ENCODE data around the gene RNF11.

The RNF11 gene
- long read RNA-seq, partial matches to known transcripts, result 0 of 6 reads
- long read RNA-seq, other reads (novel, unspliced or antisense), result 2 of 6 reads

DNA sequence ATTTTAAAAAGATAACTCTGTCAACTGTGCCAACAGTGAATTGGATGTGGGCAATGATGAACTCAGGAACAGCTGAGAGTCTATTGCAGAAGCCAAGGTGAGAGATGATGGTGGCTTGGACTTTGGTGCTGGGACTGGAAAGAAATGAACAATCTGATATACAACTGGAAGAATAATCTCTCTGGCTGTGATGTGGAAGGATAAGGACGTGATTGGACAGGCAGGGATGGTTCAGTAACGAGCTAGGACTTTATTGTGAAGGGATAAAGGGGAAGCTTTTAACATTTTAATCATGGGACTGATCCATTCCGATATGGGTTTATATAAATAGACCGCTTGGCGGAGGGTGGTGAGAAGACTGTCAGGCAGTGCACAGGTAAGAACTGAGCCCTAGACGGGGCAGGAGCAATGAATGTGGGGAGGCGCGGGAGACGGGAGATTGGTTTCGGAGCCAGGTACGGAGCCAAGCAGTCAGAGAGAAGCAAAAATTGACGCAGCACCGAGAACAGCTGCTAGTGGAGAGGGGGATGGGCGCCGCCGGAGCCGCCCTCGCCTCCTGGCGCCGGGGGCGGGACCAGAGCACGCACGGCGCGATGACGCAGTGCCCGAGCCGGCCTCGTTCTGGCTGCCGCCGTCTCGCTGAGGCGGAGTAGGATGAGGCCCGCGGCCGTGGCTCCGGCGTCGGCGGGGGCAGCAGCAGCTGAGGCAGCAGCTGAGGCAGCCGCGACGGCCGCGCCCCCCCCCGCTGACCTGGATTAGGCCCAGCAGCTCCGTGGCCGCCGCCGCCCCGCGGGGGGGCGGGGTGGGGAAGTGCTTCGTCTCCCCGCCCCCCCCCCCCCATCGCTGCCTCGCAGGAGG is at the start of gene RNF11:
Gene RNF11 (plus strand): TSS at position 601 of the 858 bp plus-strand sequence. CDS start 484 bp downstream, outside the sequence.
- Histone ChIP-seq H3K27me3 (ENCODE audit: insufficient read depth, poor library complexity, severe bottlenecking) (no peaks in the 10 kb centered on the region), H3K4me3 (replicated peaks; ENCODE audit: insufficient read depth, low read length) (peak within 1 kb of the TSS; percentile 66), H3K27ac (replicated peaks) (peak within 1 kb of the TSS; percentile 88)
- TF ChIP-seq, protein P1, sequence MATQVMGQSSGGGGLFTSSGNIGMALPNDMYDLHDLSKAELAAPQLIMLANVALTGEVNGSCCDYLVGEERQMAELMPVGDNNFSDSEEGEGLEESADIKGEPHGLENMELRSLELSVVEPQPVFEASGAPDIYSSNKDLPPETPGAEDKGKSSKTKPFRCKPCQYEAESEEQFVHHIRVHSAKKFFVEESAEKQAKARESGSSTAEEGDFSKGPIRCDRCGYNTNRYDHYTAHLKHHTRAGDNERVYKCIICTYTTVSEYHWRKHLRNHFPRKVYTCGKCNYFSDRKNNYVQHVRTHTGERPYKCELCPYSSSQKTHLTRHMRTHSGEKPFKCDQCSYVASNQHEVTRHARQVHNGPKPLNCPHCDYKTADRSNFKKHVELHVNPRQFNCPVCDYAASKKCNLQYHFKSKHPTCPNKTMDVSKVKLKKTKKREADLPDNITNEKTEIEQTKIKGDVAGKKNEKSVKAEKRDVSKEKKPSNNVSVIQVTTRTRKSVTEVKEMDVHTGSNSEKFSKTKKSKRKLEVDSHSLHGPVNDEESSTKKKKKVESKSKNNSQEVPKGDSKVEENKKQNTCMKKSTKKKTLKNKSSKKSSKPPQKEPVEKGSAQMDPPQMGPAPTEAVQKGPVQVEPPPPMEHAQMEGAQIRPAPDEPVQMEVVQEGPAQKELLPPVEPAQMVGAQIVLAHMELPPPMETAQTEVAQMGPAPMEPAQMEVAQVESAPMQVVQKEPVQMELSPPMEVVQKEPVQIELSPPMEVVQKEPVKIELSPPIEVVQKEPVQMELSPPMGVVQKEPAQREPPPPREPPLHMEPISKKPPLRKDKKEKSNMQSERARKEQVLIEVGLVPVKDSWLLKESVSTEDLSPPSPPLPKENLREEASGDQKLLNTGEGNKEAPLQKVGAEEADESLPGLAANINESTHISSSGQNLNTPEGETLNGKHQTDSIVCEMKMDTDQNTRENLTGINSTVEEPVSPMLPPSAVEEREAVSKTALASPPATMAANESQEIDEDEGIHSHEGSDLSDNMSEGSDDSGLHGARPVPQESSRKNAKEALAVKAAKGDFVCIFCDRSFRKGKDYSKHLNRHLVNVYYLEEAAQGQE (IDR thresholded peaks at IDR 0.05; ENCODE audit: insufficient replicate concordance, low read depth), result no peak
- peak; percentile 77 for TF ChIP-seq POLR2AphosphoS5 (IDR thresholded peaks at IDR 0.05; ENCODE audit: low read depth)
- peak; percentile 70 to 86 for DNase-seq (ENCODE audit: low read depth in 1 of 2, low spot score in 1 of 2)

DNA sequence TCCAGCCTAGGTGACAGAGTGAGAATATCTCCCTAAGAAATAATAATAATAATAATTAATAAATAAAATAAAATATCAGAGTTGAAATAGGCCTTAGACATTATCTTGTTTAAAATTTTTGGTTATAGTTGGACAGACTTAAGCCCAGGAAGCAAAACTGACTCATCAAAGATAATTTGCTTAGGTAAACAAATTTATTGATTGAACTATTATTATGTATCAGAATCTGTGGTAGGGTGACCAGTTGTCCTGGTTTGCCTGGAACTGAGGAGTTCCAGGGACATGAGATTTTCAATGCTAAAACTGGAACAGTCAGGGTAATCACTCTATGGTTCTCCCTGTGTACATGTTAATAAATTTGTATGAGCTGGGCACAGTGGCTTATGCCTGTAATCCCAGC is 47.8 kb upstream of the RNF11 start:
- H3K27me3 ChIP-seq (ENCODE audit: insufficient read depth, poor library complexity, severe bottlenecking), result no peaks in the 10 kb centered on the region
- no peak overlapping the region for H3K27ac ChIP-seq (replicated peaks)
- DNase-seq (ENCODE audit: low read depth in 1 of 2, low spot score in 1 of 2), result no peak
- H3K4me3 ChIP-seq (replicated peaks; ENCODE audit: insufficient read depth, low read length), result no peak overlapping the region
- TF ChIP-seq, protein P1 (IDR thresholded peaks at IDR 0.05; ENCODE audit: insufficient replicate concordance, low read depth), result no peak
- TF ChIP-seq GABPA (IDR thresholded peaks at IDR 0.05; ENCODE audit: low read depth) (no peak), SPI1 (IDR thresholded peaks at IDR 0.05; ENCODE audit: borderline replicate concordance, low read depth) (no peak), CTCF (IDR thresholded peaks at IDR 0.05; ENCODE audit: insufficient read depth, low read length) (no peak), POLR2AphosphoS5 (IDR thresholded peaks at IDR 0.05; ENCODE audit: low read depth) (no peak)

DNA sequence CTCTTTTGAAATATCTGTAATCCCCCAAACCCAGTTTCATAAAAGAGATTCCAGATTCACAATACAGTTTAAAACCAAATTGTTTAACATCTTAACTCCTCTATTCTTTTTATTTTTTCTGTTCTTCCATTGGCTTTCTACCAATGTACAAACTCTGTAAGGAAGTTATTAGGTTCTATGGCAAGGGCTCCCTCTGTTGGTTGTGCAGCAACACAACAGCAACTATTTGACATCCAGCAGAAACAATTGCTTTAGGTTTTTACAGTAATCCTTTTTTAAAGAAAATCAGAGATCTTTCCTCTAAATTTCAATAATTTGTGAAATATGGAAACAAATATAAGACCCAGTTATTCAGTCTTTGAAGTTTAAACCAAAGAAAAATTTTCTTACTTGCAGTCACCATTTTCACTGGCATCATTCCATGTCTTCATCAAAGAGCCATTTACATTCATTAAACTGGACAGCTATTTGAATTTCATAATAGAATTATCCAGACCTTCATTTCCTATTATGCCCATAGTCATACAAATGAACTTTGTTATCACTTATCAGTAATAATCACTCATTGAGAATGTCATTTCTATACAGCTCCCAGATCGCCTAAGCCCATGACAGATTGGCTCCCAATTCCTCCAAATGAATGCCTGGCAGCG is 46.5 kb upstream of the RNF11 start:
- peak; percentile 24 to 64 for DNase-seq (ENCODE audit: low read depth in 1 of 2, low spot score in 1 of 2)
- no peaks in the 10 kb centered on the region for H3K27me3 ChIP-seq (ENCODE audit: insufficient read depth, poor library complexity, severe bottlenecking)
- no peak overlapping the region for H3K4me3 ChIP-seq (replicated peaks; ENCODE audit: insufficient read depth, low read length)
- TF ChIP-seq SPI1 (IDR thresholded peaks at IDR 0.05; ENCODE audit: borderline replicate concordance, low read depth) (peak; percentile 32; the same call in 1 of the 2 replicates), POLR2AphosphoS5 (IDR thresholded peaks at IDR 0.05; ENCODE audit: low read depth) (no peak), CTCF (IDR thresholded peaks at IDR 0.05; ENCODE audit: insufficient read depth, low read length) (peak; percentile 78), GABPA (IDR thresholded peaks at IDR 0.05; ENCODE audit: low read depth) (no peak)
- H3K27ac ChIP-seq (replicated peaks), result no peak overlapping the region

DNA sequence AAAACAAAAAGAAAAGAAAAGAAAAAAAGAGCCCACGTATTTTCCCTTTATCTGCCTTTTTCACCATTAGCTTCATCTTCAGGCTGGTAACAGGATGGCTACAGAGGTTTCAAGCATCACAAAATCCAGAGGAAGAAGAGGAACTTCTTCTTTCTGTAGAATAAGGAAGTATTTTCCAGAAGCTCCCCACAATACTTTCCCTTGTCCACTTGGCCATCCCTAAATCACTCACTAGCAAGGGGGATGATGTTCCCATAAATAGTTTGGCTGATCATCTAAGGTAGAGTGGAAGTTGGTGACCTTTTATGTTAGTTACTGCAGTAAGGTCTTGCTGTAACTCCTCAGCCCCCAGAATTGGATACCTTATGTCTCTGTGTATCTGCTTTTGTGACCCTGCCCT is 45.1 kb upstream of the RNF11 start:
- no peaks in the 10 kb centered on the region for H3K27me3 ChIP-seq (ENCODE audit: insufficient read depth, poor library complexity, severe bottlenecking)
- no peak for TF ChIP-seq GABPA (IDR thresholded peaks at IDR 0.05; ENCODE audit: low read depth)
- no peak for TF ChIP-seq CTCF (IDR thresholded peaks at IDR 0.05; ENCODE audit: insufficient read depth, low read length)
- TF ChIP-seq POLR2AphosphoS5 (IDR thresholded peaks at IDR 0.05; ENCODE audit: low read depth), result no peak
- no peak for TF ChIP-seq SPI1 (IDR thresholded peaks at IDR 0.05; ENCODE audit: borderline replicate concordance, low read depth)
- TF ChIP-seq, protein P1 (IDR thresholded peaks at IDR 0.05; ENCODE audit: insufficient replicate concordance, low read depth), result no peak
- DNase-seq (ENCODE audit: low read depth in 1 of 2, low spot score in 1 of 2), result peak in 1 of 2 experiments; percentile 18
- H3K4me3 ChIP-seq (replicated peaks; ENCODE audit: insufficient read depth, low read length), result no peak overlapping the region
- no peak overlapping the region for H3K27ac ChIP-seq (replicated peaks)

Data from HL-60 (cell line).